PFSK-1 (cell line): Measurements from ENCODE around the gene CES3.

Experiments used
- FOXP2 ChIP-seq: optimal IDR thresholded peaks from 2 replicates; pipeline ENCODE3; 2011; ENCODE audit warnings: borderline replicate concordance, control low read depth, inconsistent platforms; ENCODE audit not compliant: insufficient read depth; ENCODE audit errors: extremely low read length, extremely low read depth
- POLR2AphosphoS5 ChIP-seq: IDR thresholded peaks from 2 replicates; pipeline ENCODE4 v1.6.1; 2012; ENCODE audit warnings: low read depth, mild to moderate bottlenecking, control low read depth, low read length, moderate library complexity
- SIN3A ChIP-seq: IDR thresholded peaks from 2 replicates; pipeline ENCODE4 v1.6.1; 2012; ENCODE audit warnings: mild to moderate bottlenecking, low read length, moderate library complexity, borderline replicate concordance; ENCODE audit not compliant: insufficient read depth
- TAF1 ChIP-seq: IDR thresholded peaks from 2 replicates; pipeline ENCODE4 v1.6.1; 2012; ENCODE audit warnings: low read length, control low read depth, borderline replicate concordance; ENCODE audit not compliant: insufficient read depth
- TF ChIP-seq, protein P1 (sequence below), 2 experiments: IDR thresholded peaks; 2 replicates each; pipeline versions ENCODE4 v1.6.1 to v1.8.0; 2011 to 2012; ENCODE audit warnings: low read depth in 2 of 2, low read length in 2 of 2, control low read depth in 1 of 2, inconsistent platforms in 1 of 2, mild to moderate bottlenecking in 1 of 2, moderate library complexity in 1 of 2; ENCODE audit not compliant: insufficient read depth in 1 of 2

CES3 gene

DNA sequence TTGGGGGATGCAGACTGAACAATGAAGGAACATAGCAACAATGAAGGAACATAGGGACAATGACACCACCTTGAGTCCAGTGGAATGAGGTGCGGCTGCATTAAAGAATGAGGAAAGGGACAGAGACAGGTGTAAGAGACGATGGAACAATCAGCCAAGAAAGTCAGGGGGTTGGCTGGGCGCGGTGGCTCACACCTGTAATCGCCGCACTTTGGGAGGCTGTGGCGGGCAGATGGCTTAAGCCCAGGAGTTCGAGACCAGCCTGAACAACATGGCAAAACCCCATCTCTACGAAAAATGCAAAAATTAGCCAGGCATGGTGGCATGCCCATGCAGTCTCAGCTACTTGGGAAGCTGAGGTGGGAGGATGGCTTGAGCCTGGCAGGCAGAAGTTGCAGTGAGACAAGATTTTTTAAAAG is 54.3 kb downstream of the CES3 start:
- TF ChIP-seq, protein P1, sequence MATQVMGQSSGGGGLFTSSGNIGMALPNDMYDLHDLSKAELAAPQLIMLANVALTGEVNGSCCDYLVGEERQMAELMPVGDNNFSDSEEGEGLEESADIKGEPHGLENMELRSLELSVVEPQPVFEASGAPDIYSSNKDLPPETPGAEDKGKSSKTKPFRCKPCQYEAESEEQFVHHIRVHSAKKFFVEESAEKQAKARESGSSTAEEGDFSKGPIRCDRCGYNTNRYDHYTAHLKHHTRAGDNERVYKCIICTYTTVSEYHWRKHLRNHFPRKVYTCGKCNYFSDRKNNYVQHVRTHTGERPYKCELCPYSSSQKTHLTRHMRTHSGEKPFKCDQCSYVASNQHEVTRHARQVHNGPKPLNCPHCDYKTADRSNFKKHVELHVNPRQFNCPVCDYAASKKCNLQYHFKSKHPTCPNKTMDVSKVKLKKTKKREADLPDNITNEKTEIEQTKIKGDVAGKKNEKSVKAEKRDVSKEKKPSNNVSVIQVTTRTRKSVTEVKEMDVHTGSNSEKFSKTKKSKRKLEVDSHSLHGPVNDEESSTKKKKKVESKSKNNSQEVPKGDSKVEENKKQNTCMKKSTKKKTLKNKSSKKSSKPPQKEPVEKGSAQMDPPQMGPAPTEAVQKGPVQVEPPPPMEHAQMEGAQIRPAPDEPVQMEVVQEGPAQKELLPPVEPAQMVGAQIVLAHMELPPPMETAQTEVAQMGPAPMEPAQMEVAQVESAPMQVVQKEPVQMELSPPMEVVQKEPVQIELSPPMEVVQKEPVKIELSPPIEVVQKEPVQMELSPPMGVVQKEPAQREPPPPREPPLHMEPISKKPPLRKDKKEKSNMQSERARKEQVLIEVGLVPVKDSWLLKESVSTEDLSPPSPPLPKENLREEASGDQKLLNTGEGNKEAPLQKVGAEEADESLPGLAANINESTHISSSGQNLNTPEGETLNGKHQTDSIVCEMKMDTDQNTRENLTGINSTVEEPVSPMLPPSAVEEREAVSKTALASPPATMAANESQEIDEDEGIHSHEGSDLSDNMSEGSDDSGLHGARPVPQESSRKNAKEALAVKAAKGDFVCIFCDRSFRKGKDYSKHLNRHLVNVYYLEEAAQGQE (IDR thresholded peaks at IDR 0.05; ENCODE audit: insufficient read depth in 1 of 2, low read depth in 2 of 2, low read length in 2 of 2): no peak
- no peak for TF ChIP-seq SIN3A
- TF ChIP-seq TAF1: no peak
- TF ChIP-seq FOXP2: no peak
- no peak for TF ChIP-seq POLR2AphosphoS5

DNA sequence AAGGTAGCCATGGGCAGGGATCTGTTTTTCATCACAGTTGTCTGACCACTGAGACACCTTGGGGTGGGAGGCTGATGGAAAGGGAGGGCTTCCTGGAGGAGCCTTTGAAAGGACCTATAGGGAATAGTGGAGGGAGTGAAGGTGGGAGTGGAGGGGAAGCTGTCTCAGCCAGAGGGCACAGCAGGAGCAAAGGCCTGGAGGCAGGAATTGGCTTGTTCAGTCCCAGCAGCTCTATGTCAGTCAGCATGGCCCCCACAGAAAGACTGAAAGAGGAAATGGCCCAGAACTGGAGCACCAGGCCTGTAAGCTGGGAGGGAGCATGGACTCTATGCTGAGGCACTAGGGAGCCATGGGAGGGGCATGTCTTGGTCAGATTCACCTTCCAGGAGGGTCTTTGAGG is 55.1 kb downstream of the CES3 start:
- TF ChIP-seq TAF1 (no peak), FOXP2 (no peak), POLR2AphosphoS5 (no peak), SIN3A (no peak)
- TF ChIP-seq, protein P1 (IDR thresholded peaks at IDR 0.05; ENCODE audit: insufficient read depth in 1 of 2, low read depth in 2 of 2, low read length in 2 of 2): no peak

GRCh38 chr16:67016681-67017420 is 55.8 kb downstream of the CES3 start:
- TF ChIP-seq POLR2AphosphoS5 (no peak), FOXP2 (no peak), TAF1 (no peak), SIN3A (no peak)
- TF ChIP-seq, protein P1 (IDR thresholded peaks at IDR 0.05; ENCODE audit: insufficient read depth in 1 of 2, low read depth in 2 of 2, low read length in 2 of 2): no peak

DNA sequence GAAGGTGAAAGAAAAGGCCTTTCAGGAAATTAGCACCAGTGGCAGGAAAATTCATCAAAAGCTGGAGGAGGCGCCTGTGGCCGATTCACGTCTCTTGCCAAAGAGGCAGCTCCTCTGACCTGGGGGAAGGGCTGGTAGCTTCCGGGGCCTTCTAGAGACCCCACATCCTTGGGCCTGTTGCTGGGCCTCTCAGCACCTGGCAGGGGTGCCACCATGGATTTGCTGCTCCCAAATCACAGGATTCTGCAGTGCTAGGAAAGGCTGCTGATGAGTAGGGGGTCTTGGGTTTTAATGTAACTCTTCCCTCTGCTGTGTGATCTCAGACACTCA is 56.3 kb downstream of the CES3 start:
- TF ChIP-seq, protein P1 (IDR thresholded peaks at IDR 0.05; ENCODE audit: insufficient read depth in 1 of 2, low read depth in 2 of 2, low read length in 2 of 2): no peak
- TF ChIP-seq POLR2AphosphoS5 (no peak), SIN3A (no peak), TAF1 (no peak), FOXP2 (no peak)

GRCh38 chr16:67017810-67018488 is 56.9 kb downstream of the CES3 start:
- TF ChIP-seq FOXP2 (no peak), TAF1 (peak; percentile 29; the same call in 1 of the 2 replicates), POLR2AphosphoS5 (no peak), SIN3A (0 out of 2 replicates have a peak, but pooled peaks have one; percentile 46)
- TF ChIP-seq, protein P1 (IDR thresholded peaks at IDR 0.05; ENCODE audit: insufficient read depth in 1 of 2, low read depth in 2 of 2, low read length in 2 of 2): peak in 1 of 2 experiments; percentile 50; a peak in 2 of 4 replicates
